ENCODE measurements around the gene XYLB.
"Not testable (repeated sequence)": the region's sequence is repeated elsewhere in the genome, so short reads cannot be mapped to it uniquely, and the experiment has no call there.

The XYLB gene

DNA sequence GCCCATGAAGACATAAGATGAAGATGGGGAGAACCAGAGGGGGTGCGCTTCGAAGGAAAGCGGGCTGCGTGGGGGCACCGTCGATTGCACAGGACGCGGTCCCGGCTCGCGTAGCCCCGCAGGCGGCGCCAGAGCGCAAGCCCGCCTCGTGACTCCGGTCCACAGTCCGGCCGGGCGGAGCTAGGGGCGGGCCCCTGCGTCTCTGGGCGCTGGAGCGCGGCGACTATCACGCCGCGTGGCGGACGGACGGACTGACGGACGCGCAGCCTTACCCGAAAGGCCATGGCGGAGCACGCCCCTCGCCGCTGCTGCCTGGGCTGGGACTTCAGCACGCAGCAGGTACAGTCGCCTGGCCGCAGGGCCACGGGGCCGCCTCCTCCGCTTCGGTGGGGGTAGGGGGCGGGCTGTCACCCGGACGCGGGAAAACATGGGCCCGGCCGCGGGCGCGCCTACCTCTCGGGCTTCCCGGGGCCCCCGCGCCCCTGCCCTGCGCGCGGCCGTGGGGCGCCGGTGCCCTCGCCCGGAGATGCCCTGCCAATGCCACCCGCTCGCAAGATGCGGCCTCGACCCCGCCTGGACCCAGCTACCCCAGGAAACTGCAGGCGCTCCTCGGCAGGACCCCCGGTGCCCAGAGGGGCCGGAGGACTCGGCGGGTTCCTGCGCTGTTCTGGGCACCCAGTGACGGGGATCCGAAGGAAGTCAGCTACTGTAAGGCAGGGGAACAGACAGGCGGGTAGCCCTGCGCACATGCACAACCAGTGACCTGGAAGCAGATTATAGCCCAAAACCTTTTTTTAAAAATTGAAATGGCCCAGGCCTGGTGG is at the start of gene XYLB:
Gene XYLB (plus strand): TSS at position 199 of the 824 bp plus-strand sequence. CDS start 84 bp downstream, at position 283.
- FAIRE-seq, result no peak

DNA sequence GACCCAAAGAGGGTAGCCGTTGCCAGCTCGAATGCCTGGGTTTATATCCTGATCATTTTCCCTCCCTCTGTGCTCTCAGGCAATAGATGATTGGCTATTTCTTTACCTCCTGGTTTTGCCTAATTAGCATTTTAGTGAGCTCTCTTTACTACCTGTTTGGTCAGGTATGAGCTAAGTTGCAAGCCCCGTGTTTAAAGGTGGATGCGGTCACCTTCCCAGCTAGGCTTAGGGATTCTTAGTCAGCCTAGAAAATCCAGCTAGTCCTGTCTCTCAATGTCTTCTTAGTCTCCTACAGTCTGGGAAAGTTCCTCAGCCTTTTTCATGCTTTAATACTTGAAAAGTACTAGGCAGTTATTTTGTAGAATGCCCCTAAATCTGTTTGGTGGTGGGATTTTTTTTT is 49.5 kb upstream of the XYLB start:
- FAIRE-seq, result not testable (repeated sequence)

DNA sequence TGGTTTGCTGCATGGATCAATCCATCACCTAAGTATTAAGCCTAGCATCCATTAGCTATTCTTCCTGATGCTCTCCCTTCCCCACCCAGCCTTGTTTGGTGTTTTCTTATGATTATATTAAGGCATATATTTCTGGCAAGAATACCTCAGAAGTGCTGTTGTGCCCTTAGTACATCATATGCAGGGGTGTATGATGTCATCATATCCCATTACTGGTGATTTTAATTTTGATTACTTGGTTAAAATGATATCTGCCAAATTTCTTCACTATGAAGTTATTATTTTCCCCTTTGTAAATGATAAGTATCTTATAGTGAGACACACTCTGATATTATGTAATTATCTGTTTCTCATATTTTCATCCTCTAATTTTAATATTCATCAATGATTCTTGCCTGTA is 49.0 kb upstream of the XYLB start:
- no peak for FAIRE-seq

DNA sequence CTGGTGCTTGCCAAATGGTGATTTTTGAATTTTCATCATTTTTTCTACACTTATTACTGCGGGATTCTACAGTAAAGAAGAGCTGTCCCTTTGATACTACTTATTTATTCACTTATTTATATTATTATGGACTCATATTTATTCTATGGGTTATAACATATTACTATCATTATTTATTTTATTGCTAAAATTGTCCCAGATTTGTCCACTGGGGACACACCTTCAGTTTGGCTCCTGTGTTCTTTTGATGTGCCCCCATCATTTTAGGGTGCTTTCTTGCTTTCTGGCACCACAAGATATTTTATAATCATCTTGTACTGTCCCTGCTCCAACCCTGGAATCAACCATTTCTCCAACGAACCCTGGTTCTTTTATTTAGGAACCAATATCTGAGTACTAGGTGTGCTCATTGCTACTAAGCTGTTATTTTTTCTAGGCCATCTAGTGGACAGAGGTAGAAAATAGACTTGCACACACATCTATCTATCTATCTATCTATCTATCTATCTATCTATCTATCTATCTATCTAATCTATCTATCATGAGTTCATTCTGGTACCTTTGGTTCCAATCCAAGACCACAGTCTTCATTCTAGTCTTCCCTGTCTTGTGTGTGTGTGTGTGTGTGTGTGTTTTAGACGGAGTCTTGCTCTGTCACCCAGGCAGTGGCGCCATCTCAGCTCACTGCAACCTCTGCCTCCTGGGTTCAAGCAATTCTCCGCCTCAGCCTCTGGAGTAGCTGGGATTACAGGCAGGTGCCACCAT is 48.5 kb upstream of the XYLB start:
- FAIRE-seq, result no peak

DNA sequence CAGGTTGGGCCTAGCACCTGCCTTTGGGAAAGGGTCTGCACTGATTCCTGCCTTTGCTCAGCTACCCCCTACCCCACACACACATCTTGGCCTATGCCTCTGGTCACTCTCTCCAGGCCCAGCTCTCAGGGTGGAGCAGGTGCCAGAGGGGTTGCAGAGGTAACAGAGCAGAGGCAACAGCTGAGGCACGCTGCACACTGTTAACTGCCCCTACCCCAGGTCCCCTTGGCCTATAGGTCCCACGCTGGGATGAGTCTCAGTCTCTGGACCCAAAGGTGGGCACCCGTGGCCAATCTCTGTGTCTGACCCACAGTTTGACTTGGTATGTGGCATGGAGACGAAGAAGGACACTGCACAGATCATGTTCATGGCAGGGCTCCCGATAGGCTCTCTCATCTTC is 39.6 kb upstream of the XYLB start:
- no peak for FAIRE-seq

DNA sequence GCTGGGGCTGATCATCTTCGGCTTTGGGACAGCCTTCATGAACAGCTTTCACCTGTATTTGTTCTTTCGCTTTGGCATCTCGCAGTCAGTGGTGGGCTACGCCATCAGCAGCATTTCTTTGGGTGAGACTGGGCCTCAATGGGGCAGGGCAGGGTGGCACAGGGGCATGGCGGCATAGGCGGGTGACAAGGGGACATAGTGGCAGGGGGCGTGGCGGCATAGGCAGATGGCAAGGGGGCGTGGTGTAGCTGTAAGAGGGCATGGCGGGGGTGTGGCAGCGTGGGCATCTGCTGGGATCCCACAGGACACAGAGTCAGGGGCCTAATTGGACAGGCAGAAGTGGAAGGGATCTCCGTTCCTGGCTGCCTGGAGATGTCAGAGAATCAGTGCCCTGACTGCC is 39.0 kb upstream of the XYLB start:
- FAIRE-seq, result no peak

DNA sequence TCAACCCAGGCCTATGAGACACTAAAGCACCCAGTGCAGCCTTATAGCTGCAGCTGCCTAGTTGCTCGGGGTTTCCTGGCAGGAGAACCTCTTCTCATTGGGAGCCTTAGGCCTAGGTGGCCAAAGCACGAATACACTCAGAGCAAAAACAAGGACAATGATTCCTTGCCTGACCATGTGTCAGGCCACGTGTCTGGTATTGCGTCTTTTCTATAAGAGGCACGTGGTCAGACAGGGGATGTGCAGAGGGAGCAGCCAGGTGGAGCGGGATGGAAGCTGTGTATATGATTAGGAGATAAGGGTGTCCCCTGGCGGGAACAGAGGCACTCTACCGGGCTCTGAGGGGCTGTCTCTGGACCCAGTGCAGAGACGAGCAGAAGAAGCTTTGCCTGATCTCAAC is 38.1 kb upstream of the XYLB start:
- FAIRE-seq, result no peak

DNA sequence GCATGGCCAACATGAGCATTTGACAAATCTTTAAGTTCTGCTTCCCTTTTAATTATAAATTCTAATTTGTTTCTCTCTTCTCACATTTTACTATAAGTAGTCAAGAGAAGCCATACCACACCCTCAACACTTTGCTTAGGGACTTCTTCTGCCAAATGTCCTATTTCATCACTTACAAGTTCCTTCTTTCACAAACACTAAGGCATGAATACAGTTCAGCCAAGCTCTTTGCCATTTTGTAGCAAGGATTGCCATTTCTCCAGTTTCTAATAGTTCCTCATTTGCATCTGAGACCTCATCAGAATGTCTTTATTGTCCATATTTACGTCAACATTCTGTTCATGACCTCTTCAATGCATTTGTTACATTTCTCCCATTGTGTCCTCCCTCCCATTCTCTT is 35.1 kb upstream of the XYLB start:
- no peak for FAIRE-seq

DNA sequence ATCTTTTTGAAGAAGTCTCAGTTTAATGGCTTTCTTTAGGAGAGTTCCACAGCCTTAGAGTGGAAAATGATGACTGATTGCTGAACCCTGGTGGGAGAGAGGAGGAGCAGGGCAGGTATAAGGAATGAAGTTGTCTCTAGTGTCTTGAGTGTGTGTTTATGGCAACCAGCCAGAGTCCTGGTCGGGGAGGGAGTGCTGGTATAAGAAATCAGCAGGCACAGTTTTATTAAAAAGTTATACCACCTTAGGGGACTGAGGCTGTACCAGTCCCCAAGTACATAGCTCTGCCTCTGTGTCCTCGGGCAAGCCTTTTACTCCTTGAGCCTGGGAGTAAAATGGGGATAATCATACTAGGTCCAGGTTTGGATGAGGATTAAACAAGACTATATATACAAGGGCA is 34.6 kb upstream of the XYLB start:
- FAIRE-seq, result no peak

DNA sequence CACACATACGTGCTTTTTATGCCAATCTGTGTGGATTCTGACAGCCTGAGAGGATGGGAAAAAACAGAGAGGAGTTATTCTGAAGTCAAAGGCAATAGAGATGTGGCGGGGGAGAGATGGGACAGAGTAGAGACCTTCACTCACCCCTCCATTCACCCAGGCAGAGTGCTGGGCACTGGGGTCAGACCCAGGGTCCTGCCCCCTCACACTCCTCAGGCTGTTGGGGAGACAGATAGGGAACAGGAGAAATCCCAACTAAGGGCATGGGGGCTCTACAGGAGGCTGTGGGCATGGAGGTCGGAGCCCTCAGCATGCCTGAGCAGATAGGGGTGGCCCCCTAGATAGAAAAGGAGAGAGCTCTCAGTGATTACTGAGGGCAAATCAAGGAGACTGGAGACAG is 34.2 kb upstream of the XYLB start:
- no peak for FAIRE-seq

DNA sequence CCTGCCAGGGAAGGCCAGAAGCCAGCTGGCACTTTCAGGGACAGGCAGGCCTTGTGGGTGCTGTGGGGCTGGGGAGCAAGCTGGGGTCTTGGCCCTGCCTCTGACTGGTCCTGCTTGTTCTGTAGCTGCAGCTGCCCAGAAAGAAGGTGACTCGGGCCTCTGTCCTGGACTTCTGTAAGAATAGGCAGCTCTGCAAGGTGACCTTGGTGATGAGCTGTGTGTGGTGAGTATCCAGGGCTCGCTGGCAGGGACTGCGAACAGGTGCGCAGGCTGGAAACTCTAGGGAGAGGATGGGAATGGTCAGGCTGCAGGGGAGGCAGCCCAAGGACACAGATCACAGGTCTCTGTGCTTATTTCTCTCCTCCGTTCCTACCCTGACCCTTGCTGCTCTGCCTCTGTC is 33.3 kb upstream of the XYLB start:
- FAIRE-seq, result no peak

DNA sequence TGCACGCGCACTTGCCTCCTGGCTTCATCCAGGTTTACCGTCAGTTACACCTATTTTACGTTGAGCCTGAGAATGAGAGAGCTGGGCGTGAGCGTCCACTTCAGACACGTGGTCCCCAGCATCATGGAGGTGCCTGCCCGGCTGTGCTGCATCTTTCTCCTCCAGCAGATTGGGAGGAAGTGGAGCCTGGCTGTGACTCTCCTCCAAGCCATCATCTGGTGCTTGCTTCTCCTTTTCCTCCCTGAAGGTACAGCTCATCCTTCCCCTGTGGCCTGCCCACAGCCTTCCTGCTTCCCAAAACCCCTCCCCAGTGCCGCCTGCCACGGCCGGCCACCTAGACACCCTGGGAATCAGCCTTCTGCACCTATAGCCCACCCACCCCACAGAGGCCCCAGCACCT is 32.9 kb upstream of the XYLB start:
- no peak for FAIRE-seq

DNA sequence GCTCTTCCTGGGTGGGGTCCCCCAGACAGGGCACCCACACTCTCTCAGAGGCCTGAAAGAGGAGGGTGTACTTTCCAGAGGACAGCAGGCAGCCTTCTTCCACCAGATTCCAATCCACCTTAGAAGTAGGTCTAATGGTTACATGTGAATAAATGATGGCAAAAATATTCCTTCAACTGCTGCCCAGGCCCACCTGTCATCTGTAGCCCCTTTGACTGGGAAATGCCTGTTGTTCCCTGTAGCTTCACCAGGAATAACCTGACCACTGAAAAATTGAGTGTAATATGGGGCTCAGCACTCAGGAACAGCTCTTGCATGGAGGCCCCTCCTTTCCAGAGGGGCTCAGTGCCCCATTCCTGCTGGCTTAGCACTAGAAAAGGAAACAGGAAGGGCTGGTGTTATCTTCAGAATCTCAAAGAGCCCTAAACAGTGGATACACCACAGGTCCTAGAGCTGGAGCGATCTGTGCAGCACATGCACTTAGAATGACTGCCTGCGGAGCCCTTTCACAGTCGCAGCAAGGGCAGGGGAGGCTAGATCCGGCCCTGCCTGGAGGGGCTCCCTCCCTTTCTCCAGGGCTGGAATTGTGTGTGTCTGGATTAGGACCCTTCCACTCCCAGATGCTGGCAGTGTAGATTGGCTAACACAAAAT is 32.3 kb upstream of the XYLB start:
- no peak for FAIRE-seq

DNA sequence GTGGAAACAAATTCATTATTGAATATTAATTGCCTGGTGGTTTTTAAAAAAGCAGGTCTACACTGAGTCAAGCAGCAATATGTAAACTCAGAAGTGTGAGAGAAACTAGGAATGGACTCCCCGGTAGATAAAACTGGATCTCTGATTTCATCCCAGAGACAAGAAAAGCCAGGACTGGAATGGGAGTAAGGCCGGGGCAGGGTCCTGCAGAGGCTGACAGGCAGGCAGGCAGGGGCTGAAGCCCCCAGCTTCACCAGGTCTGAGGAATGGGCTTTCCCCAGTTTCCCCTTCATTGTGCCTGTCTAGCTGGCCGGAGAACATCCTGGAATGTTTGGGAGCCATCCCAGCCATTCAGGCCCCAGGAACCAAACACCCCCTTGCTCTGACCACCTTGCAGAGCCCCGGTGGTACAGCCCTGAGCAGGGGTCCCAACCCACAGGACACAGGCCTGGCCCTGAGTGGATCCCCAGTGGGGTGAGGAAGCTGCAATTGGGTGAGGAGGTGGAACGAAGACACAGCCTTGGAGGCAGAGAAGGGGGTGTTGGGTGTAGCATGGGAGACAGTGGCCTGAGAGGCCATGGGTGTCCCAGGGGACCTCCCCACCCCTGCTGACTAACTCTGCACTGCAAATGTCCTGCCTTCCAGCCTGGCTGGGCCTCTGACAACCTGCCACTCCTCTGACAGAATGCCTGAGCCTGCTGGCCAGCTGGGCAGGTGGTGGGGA is 31.7 kb upstream of the XYLB start:
- FAIRE-seq, result no peak

DNA sequence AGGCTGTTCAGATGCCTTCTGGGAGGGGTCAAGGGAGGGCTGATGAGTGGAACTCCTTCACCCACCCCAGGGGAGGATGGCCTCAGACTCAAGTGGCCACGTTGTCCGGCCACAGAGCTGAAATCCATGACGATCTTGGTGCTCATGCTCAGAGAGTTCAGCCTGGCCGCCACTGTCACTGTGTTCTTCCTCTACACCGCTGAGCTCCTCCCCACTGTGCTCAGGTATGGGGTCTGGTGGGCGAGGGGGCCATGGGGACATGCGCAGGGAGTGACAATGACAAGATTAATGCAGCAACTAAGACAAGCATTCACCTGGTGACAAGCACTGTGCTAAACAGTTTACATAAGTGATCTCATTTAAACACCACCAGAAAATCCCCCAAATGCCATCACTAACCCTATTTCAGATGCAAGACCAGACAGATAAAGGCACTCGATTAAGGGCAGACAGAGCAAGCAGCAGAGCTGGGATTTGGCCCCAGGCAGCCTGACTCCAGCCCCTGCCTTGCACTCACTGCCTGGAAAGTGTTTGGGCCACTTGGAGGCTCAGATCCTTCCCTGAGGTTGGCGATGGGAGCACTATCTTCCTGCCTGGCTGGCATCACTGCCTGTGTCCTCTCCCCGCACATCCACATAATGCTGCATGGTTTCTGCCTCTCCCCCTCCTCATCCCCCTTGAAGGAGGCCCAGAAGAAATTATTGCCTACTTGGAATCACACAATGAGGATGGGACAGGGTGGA is 30.9 kb upstream of the XYLB start:
- FAIRE-seq, result no peak

DNA sequence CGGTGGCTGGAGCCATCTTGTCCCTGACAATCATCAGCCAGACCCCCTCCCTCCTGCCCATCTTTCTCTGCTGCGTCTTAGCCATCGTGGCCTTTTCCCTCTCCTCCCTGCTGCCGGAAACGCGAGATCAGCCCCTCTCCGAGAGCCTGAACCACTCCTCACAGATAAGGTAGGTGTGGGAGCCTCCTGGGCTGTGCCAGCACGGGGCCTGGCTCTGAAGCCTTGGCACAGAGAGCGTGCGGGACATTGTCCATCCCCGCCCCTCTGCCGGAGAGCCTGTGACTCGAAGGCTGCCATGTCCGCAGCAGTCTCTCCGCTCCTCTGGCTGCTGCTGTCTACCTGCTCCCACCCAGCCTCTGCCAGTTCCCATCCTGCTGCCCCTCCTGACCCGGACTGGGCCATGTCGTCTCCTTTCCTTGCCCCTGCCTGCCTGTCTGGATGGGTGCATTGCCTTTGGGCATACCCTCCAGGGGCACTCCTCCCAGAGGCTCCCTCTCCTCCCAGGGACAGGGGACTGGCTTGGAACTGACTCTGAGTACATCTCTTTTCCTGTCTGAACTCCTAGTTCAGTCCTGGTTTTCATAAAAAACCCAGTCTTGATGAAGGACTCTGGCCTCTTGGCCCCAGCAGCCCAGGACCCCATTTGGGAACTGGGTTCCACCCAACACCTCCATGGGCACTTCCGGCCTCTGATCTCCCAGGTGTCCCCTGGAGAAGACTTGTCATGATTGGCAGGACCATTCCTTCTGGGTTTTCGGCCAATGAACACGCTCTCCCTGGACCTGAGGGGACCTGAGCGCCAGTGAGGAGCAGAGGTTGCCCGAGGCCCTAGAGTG is 30.0 kb upstream of the XYLB start:
- FAIRE-seq, result no peak

DNA sequence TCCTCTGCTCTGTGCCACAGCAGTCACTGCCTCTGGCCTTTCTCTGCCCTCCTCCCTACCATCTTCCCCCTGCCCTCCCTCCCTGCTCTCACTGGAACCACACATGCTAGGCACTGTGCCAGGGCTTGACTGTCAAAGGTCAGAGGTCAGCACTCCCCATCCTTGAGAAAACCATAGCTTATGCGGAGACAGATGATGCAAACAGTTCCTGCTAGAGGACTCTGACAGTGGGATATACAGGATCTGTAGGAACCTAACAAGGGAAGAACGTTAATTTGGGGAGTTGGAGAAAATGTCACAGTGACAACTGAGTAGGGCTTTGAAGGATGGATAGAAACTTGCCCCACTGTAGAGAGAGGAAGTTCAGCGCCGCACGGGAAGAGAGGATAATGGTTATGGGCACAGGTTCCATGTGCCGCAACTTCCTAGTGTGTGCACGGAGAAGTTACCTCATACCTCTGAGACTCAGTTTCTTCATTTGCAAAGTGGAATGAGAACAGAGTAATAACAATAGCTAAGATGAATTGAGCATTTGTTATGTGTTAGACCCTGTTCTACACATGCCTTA is 29.3 kb upstream of the XYLB start:
- FAIRE-seq, result no peak

DNA sequence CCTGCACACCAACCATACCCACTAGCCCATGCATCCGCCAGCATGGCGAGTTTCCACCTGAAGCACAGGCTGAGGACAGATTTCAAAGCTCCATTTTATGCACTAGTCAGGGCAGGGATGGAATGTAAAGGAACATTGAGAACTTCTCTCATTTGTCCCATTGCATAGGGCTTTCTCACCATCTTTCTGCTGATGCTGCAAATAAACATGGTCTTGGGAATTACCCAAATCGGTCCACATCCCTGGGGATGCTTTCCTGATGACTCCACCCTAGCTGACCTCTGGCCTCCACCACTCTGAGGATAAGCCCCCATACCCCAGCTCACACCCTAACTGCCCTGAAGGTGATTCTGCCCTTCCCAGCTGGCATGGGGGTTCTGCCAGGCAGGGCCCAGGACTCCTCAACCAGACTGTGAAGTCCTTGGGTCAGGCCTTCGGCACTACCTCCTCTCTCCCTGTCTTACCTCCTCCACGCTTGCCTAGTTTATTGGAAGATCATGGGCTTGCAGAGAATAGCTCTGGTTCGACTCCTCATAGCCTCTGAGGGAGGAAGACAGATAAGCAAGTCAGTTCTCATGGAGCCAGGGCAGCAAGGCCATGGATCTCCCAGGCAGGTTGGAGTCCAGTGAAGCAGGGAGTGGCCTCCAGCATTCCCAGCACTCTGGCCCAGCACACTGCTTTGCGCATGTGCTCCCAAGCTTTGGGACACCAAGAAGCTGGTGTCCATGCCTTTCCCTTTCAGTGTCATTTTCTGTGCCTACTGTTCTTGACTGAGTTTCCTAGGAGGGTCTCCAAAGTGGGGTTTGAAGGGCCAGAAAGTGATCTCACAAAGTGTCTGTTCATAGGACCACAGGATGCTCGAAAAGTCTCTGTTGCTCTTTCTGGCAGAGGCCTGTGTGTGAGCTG is 27.6 kb upstream of the XYLB start:
- no peak for FAIRE-seq

DNA sequence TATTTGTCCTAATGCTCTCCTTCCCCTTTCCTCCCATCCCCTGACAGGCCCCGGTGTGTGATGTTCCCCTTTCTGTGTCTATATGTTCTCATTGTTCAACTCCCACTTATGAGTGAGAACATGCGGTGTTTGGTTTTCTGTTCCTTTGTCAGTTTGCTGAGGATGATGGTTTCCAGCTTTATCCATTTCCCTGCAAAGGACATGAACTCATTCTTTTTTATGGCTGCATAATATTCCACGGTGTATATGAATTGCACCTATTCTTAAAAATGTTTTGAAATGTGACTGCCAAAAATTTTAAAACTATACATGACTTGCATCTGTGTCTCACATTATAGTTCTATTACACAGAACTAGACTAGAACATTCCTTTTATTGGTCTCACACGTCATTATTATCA is 25.9 kb upstream of the XYLB start:
- FAIRE-seq, result not testable (repeated sequence)

DNA sequence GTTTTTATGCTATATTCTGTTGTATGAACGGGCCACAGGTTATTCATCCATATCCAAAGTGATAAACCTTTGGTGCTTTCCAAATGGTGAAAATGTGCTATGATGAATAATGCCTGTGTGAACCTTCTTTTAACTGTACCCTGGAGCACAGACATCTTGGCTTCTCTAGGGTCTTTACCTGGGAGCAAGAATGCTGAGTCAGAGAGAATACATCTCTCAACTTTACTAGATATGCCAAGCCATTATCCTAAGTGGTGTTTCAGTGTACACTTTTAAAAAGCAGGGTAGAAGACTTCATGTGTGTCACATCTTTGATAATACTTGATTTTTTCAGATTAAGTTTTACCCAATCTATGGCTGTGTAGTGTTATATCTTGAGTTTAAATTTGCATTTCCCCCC is 23.5 kb upstream of the XYLB start:
- no peak for FAIRE-seq

Data from islet of Langerhans (tissue), 1 donor.